GM18517 (cell line): ENCODE data around the gene ACTN1.
"Not testable (repeated sequence)": the region's sequence is repeated elsewhere in the genome, so short reads cannot be mapped to it uniquely, and the experiment has no call there.

ENCODE experiments used
- ATAC-seq: cut with Tn5 transposase; IDR thresholded peaks from one replicate; pipeline ENCODE4 v1.9.1; 2021; ENCODE audit warnings: mild to moderate bottlenecking, moderate library complexity; ENCODE audit not compliant: unreplicated experiment

ACTN1 gene

GRCh38 chr14:68979021-68979721, at the start of gene ACTN1:
Gene ACTN1 (minus strand): TSS chr14:68979302. CDS start chr14:68979056, 246 bp downstream.
- no peak for ATAC-seq

- no peak for ATAC-seq
Observed at GRCh38 chr14:69027242-69027913, 48.3 kb upstream of the ACTN1 start.

DNA sequence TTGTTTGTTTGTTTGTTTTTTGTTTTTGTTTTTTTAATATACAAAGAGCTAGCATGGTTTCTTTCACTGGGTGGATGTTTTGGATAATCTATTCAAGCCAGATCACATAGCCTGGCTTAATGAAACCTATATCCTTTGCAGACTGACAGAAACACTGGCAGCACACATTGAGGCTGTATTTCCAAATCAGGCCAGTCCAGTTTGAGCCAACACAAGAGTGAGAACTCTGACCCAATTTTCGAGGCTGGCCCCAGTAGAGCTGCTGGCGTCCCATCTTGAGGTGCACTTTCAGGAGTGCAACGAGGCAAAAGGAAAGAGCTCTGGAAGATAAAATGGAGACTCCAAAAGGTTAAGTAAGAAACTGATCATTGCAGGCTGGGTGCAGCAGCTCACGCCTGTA, 43.9 kb upstream of the ACTN1 start:
- no peak for ATAC-seq

GRCh38 chr14:69022093-69022492, 43.0 kb upstream of the ACTN1 start:
- ATAC-seq: not testable (repeated sequence)

GRCh38 chr14:69017706-69018105, 38.6 kb upstream of the ACTN1 start:
- no peak for ATAC-seq

DNA sequence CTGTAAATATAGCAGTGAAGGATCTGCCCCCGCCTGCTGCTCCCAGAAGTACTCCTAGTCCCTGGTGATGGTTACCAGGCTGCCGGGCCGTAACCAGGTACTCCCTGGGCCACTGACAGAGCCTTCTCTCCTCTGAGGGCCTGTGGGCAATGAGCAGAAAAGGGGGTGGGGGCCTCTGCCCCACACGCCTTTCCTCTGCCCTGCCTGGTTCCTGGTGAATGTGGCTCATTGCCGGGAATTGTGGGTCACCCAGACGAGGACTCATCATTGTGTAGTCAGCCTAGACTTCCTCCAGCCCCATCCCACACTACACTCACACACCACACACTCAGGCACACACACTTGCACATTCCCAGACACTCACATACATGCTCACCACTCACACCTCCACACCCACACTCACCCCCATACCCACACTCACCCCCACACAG, 35.7 kb upstream of the ACTN1 start:
- ATAC-seq: no peak

DNA sequence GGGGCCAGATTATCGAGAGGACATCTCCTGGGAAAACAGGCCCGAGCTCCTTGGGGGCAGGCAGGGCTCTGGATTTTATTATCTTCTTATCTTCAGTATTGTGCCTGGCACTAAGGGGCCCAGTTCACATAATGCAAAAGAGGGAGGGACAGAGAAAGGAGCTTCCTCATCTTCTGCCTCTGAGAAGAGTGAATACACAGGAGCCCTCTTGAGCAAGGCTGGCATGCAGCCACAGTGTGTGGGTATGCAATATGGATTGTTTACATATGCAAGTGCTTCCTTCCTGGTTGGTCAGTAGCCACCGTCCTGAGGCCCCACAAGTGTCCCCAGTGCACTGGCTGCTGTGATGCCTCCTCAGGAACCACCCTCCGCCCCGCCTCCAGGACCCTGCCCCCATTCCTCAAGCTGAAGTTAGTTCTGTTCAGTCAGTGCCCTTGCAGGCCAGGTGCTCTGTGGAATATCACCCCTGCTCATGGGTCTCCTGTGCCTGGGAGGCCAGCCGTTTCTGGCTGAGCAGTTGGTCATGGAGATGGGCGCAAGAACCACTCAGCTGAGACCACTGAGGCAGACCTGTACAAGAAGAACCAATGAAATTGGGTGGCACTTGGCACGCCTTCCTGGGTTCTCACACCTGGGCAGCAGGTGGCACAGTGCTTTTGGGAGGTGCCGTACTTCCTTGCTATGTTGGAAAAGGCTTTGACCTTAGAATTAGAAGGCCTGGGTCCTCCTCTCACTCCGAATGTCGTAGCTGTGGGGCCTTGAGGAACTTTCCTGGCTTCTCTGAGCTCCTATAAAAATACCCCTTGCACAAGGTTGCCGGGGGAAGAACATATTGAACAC, 35.1 kb upstream of the ACTN1 start:
- ATAC-seq: no peak

DNA sequence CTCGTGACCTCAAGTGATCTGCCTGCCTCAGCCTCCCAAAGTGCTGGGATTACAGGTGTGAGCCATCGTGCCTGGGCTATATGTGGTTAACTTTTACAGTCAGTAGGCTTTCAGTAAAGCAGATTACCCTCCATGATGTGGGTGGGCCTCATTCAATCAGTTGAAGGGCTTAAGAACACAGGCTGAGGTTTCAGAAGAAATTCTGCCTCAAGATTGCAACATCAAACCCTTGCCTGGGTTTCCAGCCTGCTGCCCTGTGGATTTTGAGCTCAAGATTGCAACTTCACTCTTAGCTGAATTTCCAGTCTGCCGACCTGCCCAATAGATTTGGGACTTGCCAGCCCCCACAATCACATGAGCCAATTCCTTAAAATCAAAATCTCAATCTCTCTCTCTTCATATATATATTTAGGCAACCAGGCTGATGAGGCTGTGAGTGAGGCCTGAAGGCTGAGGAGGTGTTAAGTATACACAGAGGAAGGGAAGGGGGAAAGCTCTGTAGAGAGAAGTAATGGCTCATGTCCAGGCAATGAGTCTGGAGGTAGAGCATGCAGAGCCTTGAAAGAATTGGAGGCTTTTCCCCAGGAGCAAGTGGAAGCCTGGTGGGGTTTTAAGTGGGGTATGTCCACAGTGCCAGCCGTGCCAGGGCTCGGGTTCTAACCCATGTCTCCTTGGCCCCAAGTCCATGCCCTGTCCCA, 33.3 kb upstream of the ACTN1 start:
- ATAC-seq: no peak

DNA sequence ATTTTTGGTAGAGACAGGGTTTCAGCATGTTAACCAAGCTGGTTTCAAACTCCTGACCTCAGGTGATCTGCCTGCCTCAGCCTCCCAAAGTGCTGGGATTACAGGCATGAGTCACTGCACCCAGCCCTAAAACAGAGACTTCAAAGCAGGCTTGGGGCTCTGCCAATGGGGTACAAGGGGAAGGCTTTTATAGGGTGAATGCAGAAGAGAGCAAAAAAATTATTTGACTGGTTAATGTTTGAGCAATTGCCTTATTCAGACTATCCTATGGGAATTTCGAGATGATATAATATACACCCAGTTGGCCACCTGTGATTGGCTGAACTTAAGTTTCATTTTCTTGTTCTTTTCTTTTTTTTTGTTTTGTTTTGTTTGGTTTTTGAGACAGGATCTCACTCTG, 31.5 kb upstream of the ACTN1 start:
- ATAC-seq: no peak

- no peak for ATAC-seq
Observed at GRCh38 chr14:69008421-69008884, 29.4 kb upstream of the ACTN1 start.

DNA sequence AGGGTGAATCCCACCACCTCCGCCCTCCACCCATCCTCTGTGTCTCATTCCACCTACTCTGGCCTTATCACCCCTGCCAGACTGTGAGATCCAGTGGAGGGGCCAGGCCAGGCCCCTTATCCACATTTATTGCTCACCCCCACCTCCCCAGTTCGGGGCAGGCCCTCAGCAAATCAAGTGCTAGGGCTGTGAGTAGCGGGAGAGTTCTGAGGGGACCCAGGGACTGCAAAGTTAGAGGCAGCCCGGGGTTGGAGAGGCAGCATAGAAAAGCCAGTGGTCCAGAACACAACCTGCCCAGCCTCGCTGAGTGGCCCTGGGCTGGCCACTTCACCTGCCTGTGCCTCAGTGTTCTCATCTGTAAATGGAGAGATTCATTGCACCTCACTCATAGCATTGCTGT, 27.2 kb upstream of the ACTN1 start:
- no peak for ATAC-seq

DNA sequence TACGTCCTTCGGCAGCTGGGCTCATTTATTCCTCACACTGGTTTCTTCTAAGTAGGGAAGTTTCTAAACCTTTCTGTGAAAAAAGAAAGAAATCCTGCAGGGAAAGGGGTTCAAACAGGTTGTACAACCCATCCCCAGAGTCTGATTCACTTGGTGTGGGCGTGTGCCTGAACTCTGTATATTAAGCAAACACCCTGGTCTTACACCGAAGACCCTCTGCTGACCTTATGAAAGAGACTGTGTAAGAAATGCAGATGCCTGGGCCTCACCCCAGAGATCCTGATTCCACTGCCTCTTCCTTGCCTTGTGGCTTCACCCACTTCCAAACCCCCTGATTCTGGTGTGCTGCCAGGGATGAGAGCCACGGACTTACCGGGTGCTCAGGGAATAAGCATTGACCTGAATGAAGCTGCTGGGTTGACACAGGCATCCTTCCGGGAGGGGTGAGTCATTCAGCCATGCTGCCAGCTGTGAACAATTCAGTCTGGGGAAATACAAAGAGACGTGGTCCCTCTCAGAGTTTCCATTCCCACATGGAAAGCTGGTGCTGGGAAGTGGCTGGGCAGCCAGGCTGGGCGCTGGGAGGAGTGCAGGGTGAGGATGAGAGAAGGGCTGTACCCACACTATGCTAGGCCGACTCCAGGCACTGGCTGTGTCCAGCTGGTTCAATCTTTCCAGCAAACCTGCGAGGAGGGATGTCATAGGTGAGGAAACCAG, 26.5 kb upstream of the ACTN1 start:
- no peak for ATAC-seq

DNA sequence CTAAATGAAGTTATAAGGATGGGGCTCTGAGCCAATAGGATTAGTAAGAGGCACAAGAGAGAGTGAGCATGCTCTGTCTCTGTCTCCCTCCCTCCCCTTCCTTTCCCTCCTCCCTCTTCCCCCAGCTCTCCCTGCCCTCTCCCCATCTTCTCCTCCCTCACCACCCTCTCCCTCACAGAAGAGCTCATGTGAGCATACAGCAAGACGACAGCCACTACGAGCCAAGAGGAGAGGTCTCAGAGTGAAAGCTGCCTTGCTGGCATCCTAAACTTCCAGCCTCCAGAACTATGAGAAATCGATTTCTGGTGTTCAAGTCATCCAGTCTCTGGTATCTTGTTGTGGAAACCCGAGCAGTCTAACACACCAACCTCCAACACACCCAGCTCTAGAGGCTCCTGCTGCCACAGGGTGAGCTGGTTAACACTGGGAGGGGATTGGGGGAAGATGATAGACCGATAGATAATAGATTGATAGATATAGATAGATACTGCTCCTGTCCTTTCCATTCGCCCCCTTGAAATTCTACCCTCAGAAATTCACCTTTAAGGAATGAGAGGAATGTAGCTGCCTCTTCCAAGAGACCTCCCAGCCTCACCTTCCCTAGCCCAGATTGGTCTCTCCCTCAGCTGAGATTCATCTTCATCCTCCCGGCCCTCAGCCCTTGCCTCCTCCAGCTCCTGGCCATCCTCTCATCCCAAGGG, 25.8 kb upstream of the ACTN1 start:
- ATAC-seq: no peak

DNA sequence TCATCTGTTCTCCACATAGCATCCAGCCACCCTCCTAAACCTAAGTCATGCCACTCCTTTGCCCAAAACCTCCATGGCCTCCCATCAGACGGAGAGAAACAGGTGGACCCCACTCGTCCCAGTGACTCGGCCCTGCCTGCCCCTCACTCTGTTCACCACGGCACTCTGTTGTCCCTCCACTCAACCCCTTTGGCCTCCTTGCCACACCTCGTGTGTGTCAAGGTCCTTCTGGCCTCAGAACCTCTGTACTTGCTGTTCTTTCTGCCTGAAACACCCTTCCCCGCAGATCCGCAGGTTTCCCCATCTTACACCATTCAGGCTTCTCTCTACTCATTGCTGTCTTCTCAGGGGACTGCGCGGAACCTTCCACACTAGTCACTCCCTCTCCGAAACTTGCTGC, 24.5 kb upstream of the ACTN1 start:
- ATAC-seq: no peak

DNA sequence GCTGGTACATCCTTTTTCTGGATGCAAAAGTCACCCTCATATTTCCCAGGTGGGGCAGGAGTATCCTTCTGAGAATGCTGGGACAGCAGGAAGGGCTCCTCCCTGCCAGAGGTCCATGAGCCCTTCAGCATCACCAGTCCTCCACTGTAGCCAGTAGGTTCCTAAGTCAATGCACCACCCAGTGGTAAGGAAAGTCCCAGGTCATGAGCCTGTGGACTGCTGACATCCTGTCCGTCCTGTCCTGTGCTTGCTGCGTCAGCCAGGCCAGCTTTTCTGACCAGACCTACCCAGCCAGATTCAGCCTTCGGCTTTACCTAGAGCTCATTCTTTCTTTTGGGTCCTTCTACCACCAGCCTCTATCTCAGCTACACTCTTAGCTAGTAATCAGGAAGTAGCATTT, 23.0 kb upstream of the ACTN1 start:
- no peak for ATAC-seq

- ATAC-seq: no peak
Observed at GRCh38 chr14:69001375-69001774, 22.3 kb upstream of the ACTN1 start.

- no peak for ATAC-seq
Observed at GRCh38 chr14:68998062-68998461, 19.0 kb upstream of the ACTN1 start.

DNA sequence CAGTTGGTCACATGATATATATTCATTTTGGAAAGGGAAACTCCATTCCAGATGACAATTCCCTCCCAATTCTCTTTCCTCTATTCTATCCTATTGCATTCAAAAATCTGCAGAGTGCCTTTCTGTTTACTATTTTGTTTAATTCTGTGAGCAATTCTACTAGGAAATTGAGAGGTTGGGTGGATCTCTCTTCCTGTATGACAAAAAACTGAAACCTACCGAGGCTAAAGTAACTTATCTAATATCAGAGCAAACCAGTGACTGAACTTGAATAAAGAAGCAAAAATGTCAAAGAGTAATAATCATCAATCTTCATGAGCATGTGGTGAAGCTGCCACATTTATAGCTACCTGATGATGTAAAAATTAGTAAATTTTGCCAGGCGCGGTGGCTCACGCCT, 16.6 kb upstream of the ACTN1 start:
- ATAC-seq: no peak

DNA sequence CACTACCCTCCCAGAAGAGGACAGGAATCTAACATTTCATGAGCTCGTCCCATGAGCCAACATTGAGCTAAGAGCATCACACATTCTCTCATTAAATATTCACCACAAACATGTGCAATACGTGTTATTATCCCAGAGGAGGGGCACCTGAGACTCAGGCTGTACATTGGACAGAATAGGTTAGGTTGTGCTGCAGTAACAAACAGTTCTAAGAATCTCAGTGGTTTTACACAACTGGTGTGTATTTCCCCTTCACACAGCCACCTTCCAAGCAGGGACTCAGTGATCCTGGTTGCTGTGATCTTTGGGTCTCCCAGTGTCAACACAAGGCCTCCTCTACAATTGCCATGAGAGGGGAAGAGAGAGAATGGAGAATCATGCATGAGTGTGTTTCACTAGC, 15.0 kb upstream of the ACTN1 start:
- no peak for ATAC-seq

DNA sequence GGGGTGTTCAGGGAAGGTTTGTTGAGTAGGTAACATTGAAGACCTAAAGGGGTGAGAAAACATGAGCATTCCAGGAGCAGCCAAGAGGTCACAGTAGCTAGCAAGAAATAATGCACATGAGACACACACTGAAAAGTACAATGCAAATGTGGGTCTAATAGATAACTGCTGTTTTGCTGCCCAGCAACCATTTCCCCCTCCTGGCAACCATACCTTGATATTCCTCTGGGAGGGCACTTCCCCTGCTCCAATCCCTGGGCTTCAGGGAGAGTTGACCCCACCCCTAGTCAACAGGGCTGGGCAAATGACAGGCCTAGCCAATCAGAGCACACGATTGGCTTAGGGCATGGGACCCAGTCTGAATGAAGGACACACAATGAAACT, 8.5 kb upstream of the ACTN1 start:
- ATAC-seq: no peak
